Measurements from ENCODE around the gene IGSF21. TPM values are rescaled to one million over a fixed set of nuclear protein-coding genes. Genes with fewer than 3 reads are reported as not detected.

IGSF21 gene
- total and polyA plus RNA-seq, 2 of the 8 experiments (the other 6 are each of a cell fraction or from before 2014, with no cell fraction given): 22.5 to 28.5 TPM

DNA sequence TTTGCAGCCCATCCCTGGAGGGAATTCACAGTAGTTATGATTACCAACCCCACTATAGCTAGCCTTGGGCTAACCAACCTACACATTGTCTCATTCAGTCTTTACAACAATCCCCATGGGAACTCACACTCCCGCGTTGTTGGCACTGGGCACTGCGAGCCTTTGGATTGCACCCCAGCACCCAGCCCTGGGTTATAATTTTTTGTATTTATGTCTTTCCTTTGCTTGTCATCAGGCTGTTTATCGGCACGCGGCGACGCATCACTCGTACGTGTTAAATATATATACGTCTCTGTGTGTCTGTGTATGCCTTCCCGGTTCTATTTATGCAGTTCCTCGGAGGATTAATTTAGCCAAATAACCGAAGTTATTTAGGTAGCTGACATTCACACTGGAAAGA, 47.2 kb upstream of the IGSF21 start:
- H3K79me2 ChIP-seq (ENCODE audit: control insufficient read depth in 1 of 2, insufficient read depth in 2 of 2, low read length in 2 of 2): no peaks in the 10 kb centered on the region
- H3K9ac ChIP-seq (replicated peaks in 1 of 4; ENCODE audit: extremely low read depth in 1 of 4, low read depth in 3 of 4, low read length in 3 of 4): no peak overlapping the region
- no peak overlapping the region for H3K23ac ChIP-seq (ENCODE audit: insufficient read length)
- no peaks in the 10 kb centered on the region for H3K4me1 ChIP-seq (replicated peaks in 1 of 4; ENCODE audit: control insufficient read depth in 3 of 4, insufficient read depth in 4 of 4, low read length in 3 of 4)
- DNase-seq (ENCODE audit: low read depth in 1 of 2, low spot score in 2 of 2) (no peak), FAIRE-seq (no peak)
- no peak overlapping the region for H2AFZ ChIP-seq (ENCODE audit: low read length)
- no peak overlapping the region for H3K4ac ChIP-seq (replicated peaks; ENCODE audit: insufficient read length, low read depth, low read length)
- no peaks in the 10 kb centered on the region for H3K9me3 ChIP-seq (ENCODE audit: insufficient read depth in 2 of 2, low read depth in 1 of 2, low read length in 1 of 2)
- H2BK12ac ChIP-seq (ENCODE audit: low read depth, low read length): no peak overlapping the region
- H3K27ac ChIP-seq (ENCODE audit: low read depth, low read length): no peak overlapping the region
- ChIA-PET CTCF (ENCODE audit: partially characterized antibody) (interaction anchor here (1.4 to 2.1 kb wide), 2 partner anchors 19 to 40 kb away, joined by 3 to 5 read pairs; no protein-coding TSS in a partner anchor), POLR2A (ENCODE audit: partially characterized antibody) (no interaction called here)
- no peak overlapping the region for H3K14ac ChIP-seq (ENCODE audit: insufficient read length)
- H2BK15ac ChIP-seq (ENCODE audit: low read length): no peak overlapping the region
- no peaks in the 10 kb centered on the region for H4K20me1 ChIP-seq (replicated peaks in 1 of 2; ENCODE audit: control insufficient read depth in 1 of 2, insufficient read depth in 2 of 2, low read length in 2 of 2)
- no peak overlapping the region for H2BK20ac ChIP-seq (ENCODE audit: low read length)
- H3K18ac ChIP-seq (ENCODE audit: extremely low read depth, low read length): no peak overlapping the region
- no peaks in the 10 kb centered on the region for H3K36me3 ChIP-seq (ENCODE audit: control insufficient read depth in 2 of 4, insufficient read depth in 4 of 4, low read length in 3 of 4)
- no peak overlapping the region for H4K5ac ChIP-seq (ENCODE audit: insufficient read length, low read depth, low read length)
- no peaks in the 10 kb centered on the region for H3K79me1 ChIP-seq (ENCODE audit: low read depth, low read length)
- H3K56ac ChIP-seq (replicated peaks; ENCODE audit: insufficient read length, low read depth, low read length): no peak overlapping the region
- H2BK120ac ChIP-seq (replicated peaks; ENCODE audit: low read depth, low read length): no peak overlapping the region
- H4K8ac ChIP-seq (ENCODE audit: extremely low read depth, insufficient read depth, low read length): no peak overlapping the region
- peaks cover 0 to 4% (median 2%) of the 10 kb centered on the region in 4 experiments; a peak in 3 of 7 replicates for H3K27me3 ChIP-seq (replicated peaks in 1 of 4; ENCODE audit: control insufficient read depth in 3 of 4, extremely low read depth in 1 of 4, insufficient read depth in 3 of 4, low read length in 3 of 4)
- H4K91ac ChIP-seq (replicated peaks; ENCODE audit: insufficient read length, low read length): no peak overlapping the region
- H2BK5ac ChIP-seq (ENCODE audit: low read depth, low read length): no peak overlapping the region
- no peaks in the 10 kb centered on the region for H3K23me2 ChIP-seq (ENCODE audit: low read depth, low read length)
- 86% methylated on average over 14 of the region's 14 CpGs; no CpG with 5 or more reads in 1 of the 2 experiments for WGBS, 2 experiments (ENCODE audit: extremely low coverage in 1 of 2, insufficient coverage in 1 of 2, insufficient read length in 1 of 2, insufficient replicate concordance in 2 of 2, low coverage in 1 of 2, low lambda C conversion rate in 2 of 2, missing lambda C conversion rate in 1 of 2)
- no peak overlapping the region for H3K4me3 ChIP-seq (ENCODE audit: extremely low read depth in 1 of 4, insufficient read depth in 2 of 4, low read depth in 3 of 4, low read length in 4 of 4)
- H2AK5ac ChIP-seq (ENCODE audit: low read depth, low read length): no peak overlapping the region
- no peak overlapping the region for H3K4me2 ChIP-seq (ENCODE audit: insufficient read depth in 1 of 2, low read depth in 2 of 2, low read length in 2 of 2)
- TF ChIP-seq POU5F1 (IDR thresholded peaks at IDR 0.05; ENCODE audit: low read depth, low read length): no peak
- no peak for TF ChIP-seq RBBP5 (IDR thresholded peaks at IDR 0.05; ENCODE audit: borderline replicate concordance, low read depth, low read length)
- no peak for TF ChIP-seq TAF1 (IDR thresholded peaks at IDR 0.05; ENCODE audit: low read depth, low read length)
- TF ChIP-seq PHF8 (conservative IDR thresholded peaks at IDR 0.05; ENCODE audit: low read depth, low read length): no peak
- no peak for TF ChIP-seq GABPA (IDR thresholded peaks at IDR 0.05; ENCODE audit: borderline replicate concordance, insufficient read depth, low read length)
- TF ChIP-seq SAP30 (IDR thresholded peaks at IDR 0.05; ENCODE audit: insufficient read depth, insufficient replicate concordance, low read length): no peak
- no peak for TF ChIP-seq KDM1A (IDR thresholded peaks at IDR 0.05; ENCODE audit: borderline replicate concordance, low read length)
- TF ChIP-seq, protein P1, sequence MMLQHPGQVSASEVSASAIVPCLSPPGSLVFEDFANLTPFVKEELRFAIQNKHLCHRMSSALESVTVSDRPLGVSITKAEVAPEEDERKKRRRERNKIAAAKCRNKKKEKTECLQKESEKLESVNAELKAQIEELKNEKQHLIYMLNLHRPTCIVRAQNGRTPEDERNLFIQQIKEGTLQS (IDR thresholded peaks at IDR 0.05; ENCODE audit: insufficient read depth, low read depth, low read length): no peak
